Smooth muscle cell (in vitro differentiated cells): ENCODE results near the gene KIAA2012. TPM values are rescaled to one million over a fixed set of nuclear protein-coding genes. Genes with fewer than 3 reads are reported as not detected.

Source experiments
- DNase-seq: peaks from one replicate; lab custom pipeline; 2025; ENCODE audit not compliant: unreplicated experiment; lab: John Stamatoyannopoulos, UW
- H2AFZ ChIP-seq: fragments of 200-600 bp; sonication (generic); 2 replicates; pipeline ENCODE4 v1.6.0; 2016; ENCODE audit warnings: antibody characterized with exemption, low read depth, mild to moderate bottlenecking
- H3F3A ChIP-seq: fragments of 200-600 bp; sonication (generic); 2 replicates; pipeline ENCODE4 v1.6.0; 2017; ENCODE audit warnings: antibody characterized with exemption, low read depth
- H3K27ac ChIP-seq: fragments of 200-600 bp; sonication (generic); 2 replicates; pipeline ENCODE4 v1.5.1; 2016; ENCODE audit warnings: low read depth, mild to moderate bottlenecking
- H3K27me3 ChIP-seq: fragments of 200-600 bp; sonication (generic); 2 replicates; pipeline ENCODE4 v1.6.1; 2016; ENCODE audit warnings: low read depth, mild to moderate bottlenecking
- H3K36me3 ChIP-seq: fragments of 200-600 bp; sonication (generic); 2 replicates; pipeline ENCODE4 v1.5.1; 2016; ENCODE audit warnings: low read depth
- H3K4me1 ChIP-seq: fragments of 200-600 bp; sonication (generic); 2 replicates; pipeline ENCODE4 v1.5.1; 2016; ENCODE audit warnings: low read depth
- H3K4me2 ChIP-seq: fragments of 200-600 bp; sonication (generic); 2 replicates; pipeline ENCODE4 v1.6.0; 2016; ENCODE audit warnings: mild to moderate bottlenecking
- H3K4me3 ChIP-seq: fragments of 200-600 bp; sonication (generic); 2 replicates; pipeline ENCODE4 v1.5.1; 2016; ENCODE audit warnings: mild to moderate bottlenecking
- H3K79me2 ChIP-seq: fragments of 200-600 bp; sonication (generic); 2 replicates; pipeline ENCODE4 v1.6.0; 2016; ENCODE audit warnings: low read depth, mild to moderate bottlenecking
- H3K9ac ChIP-seq: fragments of 200-600 bp; sonication (generic); 2 replicates; pipeline ENCODE4 v1.6.0; 2016; ENCODE audit warnings: low read depth
- H3K9me3 ChIP-seq: fragments of 200-600 bp; sonication (generic); replicated peaks from 2 replicates; pipeline ENCODE4 v1.5.1; 2016; ENCODE audit warnings: low read depth
- H4K20me1 ChIP-seq: fragments of 200-600 bp; sonication (generic); 2 replicates; pipeline ENCODE4 v1.6.0; 2016; ENCODE audit warnings: low read depth
- CTCF ChIP-seq: fragments of 200-600 bp; sonication (generic); IDR thresholded peaks from 2 replicates; pipeline ENCODE4 v1.5.1; 2017; ENCODE audit warnings: borderline replicate concordance, mild to moderate bottlenecking, antibody characterized with exemption; ENCODE audit not compliant: insufficient read depth, poor library complexity, severe bottlenecking
- WGBS: methylation state at CpG from one replicate; pipeline ENCODE4 v1.1.7; 2016; ENCODE audit warnings: low lambda C conversion rate; 5-methylcytosine and 5-hydroxymethylcytosine counted together
- polyA plus RNA-seq: library from polyadenylated mRNA; unstranded; fragments of >200 nt; fragmentation: Nextera tagmentation; extraction: Ambion mirVana; gene quantifications from 2 replicates; pipeline ENCODE4 v1.2.1, GENCODE V29; 2016
- total RNA-seq: library from RNA; depleted of rRNA; stranded (reverse); fragments of >200 nt; gene quantifications from 2 replicates; pipeline ENCODE4 v1.2.3, GENCODE V29; 2014

Gene KIAA2012
- total and polyA plus RNA-seq, 2 experiments from 2014 or later, result not detected

DNA sequence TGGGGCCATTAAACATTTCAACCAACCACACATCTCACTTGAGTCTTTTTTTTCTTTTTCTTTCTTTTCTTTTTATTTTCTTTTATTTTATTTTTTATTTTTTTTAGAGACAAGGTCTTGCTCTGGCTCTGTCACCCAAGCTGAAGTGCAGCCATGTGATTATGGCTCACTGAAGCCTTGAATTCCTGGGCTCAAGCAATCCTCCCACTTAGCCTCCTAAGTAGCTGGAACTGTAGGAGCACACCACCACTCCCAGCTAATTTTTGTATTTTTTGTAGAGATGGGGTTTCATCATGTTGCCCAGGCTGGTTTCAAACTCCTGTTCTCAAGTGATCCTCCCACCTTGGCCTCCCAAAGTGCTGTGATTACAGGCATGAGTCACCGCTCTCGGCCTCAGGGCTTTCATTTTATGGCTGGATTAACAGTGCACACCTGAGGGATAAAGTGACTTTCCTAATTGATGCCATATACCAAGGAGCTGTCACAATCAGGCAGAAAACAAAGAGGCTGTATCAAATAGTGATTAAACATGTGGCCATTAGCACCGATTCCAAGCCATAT, 21.5 kb downstream of the KIAA2012 start:
- Histone ChIP-seq H3F3A (no peaks in the 10 kb centered on the region), H3K79me2 (no peaks in the 10 kb centered on the region), H3K27me3 (no peaks in the 10 kb centered on the region), H3K4me2 (no peak overlapping the region), H3K4me3 (no peak overlapping the region), H3K27ac (no peak overlapping the region), H3K9me3 (no peaks in the 10 kb centered on the region), H2AFZ (no peak overlapping the region), H3K36me3 (no peaks in the 10 kb centered on the region), H3K9ac (no peak overlapping the region), H3K4me1 (peaks cover 3% of the 10 kb centered on the region), H4K20me1 (no peaks in the 10 kb centered on the region)
- DNase-seq, result no peak
- no peak for TF ChIP-seq CTCF
- 63% methylated on average over 3 of the region's 3 CpGs for WGBS

DNA sequence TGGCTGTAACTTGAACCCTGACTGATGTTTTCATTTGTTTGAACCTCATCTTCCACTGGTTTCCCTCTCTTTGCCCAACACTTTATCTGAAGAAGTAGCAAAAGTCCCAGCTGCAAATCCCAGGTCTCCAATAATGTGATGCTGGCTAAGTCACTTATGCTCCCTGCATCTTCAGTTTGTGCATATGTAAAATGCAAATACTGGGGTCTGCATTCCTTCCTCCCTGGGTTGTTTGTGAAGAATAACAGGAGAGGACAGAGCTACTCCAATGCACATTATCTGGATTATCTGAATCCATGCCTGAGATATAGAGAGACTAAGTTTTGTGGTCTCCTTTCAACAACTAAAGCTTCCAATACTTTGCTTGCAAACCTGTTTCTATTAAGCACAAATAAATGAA, 22.2 kb downstream of the KIAA2012 start:
- Histone ChIP-seq H2AFZ (no peak overlapping the region), H3K9ac (no peak overlapping the region), H3K4me2 (no peak overlapping the region), H3K4me1 (peaks cover 5% of the 10 kb centered on the region), H3K4me3 (no peak overlapping the region), H3K36me3 (no peaks in the 10 kb centered on the region), H3K9me3 (no peaks in the 10 kb centered on the region), H3F3A (no peaks in the 10 kb centered on the region), H3K27ac (no peak overlapping the region), H4K20me1 (no peaks in the 10 kb centered on the region), H3K79me2 (no peaks in the 10 kb centered on the region), H3K27me3 (no peaks in the 10 kb centered on the region)
- DNase-seq, result no peak
- TF ChIP-seq CTCF, result no peak

GRCh38 chr2:202096736-202097135, 23.7 kb downstream of the KIAA2012 start:
- no peaks in the 10 kb centered on the region for H3K36me3 ChIP-seq
- no peak overlapping the region for H3K4me2 ChIP-seq
- H3K9ac ChIP-seq, result no peak overlapping the region
- no peak for DNase-seq
- no peak for TF ChIP-seq CTCF
- H3K4me3 ChIP-seq, result no peak overlapping the region
- no peaks in the 10 kb centered on the region for H4K20me1 ChIP-seq
- H3K9me3 ChIP-seq, result no peaks in the 10 kb centered on the region
- no peaks in the 10 kb centered on the region for H3K79me2 ChIP-seq
- 19% methylated on average over 3 of the region's 3 CpGs for WGBS
- no peaks in the 10 kb centered on the region for H3K27me3 ChIP-seq
- H3K27ac ChIP-seq, result no peak overlapping the region
- H3F3A ChIP-seq, result no peaks in the 10 kb centered on the region
- no peak overlapping the region for H2AFZ ChIP-seq
- H3K4me1 ChIP-seq, result peaks cover 5% of the 10 kb centered on the region

DNA sequence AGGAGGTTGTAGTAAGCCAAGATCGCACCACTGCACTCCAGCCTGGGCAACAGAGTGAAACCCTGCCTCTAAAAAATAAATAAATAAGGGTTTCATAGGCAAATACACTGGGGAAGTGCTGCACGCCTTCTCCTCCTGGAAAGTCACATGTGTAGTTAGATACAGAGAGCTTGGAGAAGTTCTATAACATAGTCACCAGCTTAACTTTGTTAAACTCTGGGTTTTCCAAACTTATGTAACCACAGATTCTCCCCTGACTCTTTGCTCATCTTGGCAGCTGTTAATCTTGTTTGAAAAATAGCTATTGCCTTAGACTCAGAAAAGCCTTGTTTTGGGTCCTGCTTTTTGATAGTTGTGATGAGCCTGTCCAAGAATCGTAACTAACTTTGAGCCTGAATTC, 25.2 kb downstream of the KIAA2012 start:
- Histone ChIP-seq H3K36me3 (no peaks in the 10 kb centered on the region), H3K27me3 (no peaks in the 10 kb centered on the region), H3K27ac (no peak overlapping the region), H2AFZ (no peak overlapping the region), H4K20me1 (no peaks in the 10 kb centered on the region), H3K79me2 (no peaks in the 10 kb centered on the region), H3K4me2 (no peak overlapping the region), H3K9ac (no peak overlapping the region), H3K9me3 (no peaks in the 10 kb centered on the region), H3K4me1 (peaks cover 14% of the 10 kb centered on the region), H3K4me3 (no peak overlapping the region), H3F3A (no peaks in the 10 kb centered on the region)
- 66% methylated on average over 3 of the region's 3 CpGs for WGBS
- TF ChIP-seq CTCF, result no peak
- DNase-seq, result no peak
